Gastrocnemius medialis (tissue), 4 donors: ENCODE results near the gene NTNG2. TPM values are rescaled to one million over a fixed set of nuclear protein-coding genes. Genes with fewer than 3 reads are reported as not detected.

ENCODE experiments used
- ATAC-seq, 2 donors: fragments of 150-250 bp; one replicate each; pipeline ENCODE4 v1.9.1; 2016
- DNase-seq, 2 donors: peaks; one replicate each; pipeline ENCODE4 v3.0.0-alpha.2; 2019
- H3K27ac ChIP-seq, 4 donors: fragments of 200-600 bp; sonication (generic); 1 replicate in 1 of 4; 2 replicates in 3 of 4; pipeline ENCODE4 v1.5.1; 2016 to 2018; ENCODE audit warnings: mild to moderate bottlenecking in 2 of 4, moderate library complexity in 1 of 4
- H3K27me3 ChIP-seq, 3 donors: fragments of 200-600 bp; sonication (generic) in 2 of 3; 1 replicate in 1 of 3; 2 replicates in 2 of 3; pipeline versions ENCODE4 v1.5.1 to v1.6.0; 2016 to 2019; ENCODE audit warnings: mild to moderate bottlenecking in 1 of 3, moderate library complexity in 1 of 3
- H3K36me3 ChIP-seq, 2 donors: fragments of 200-600 bp; sonication (generic) in 1 of 2; one replicate each; pipeline ENCODE4 v1.5.1; 2017 to 2018
- H3K4me1 ChIP-seq, 2 donors: fragments of 200-600 bp; sonication (generic) in 1 of 2; one replicate each; pipeline ENCODE4 v1.5.1; 2016 to 2017; ENCODE audit warnings: mild to moderate bottlenecking in 2 of 2
- H3K4me3 ChIP-seq, 4 donors: fragments of 200-600 bp; sonication (generic) in 3 of 4; 1 replicate in 1 of 4; 2 replicates in 3 of 4; pipeline ENCODE4 v1.5.1; 2016 to 2019; ENCODE audit warnings: mild to moderate bottlenecking in 2 of 4
- H3K9me3 ChIP-seq, 3 donors: fragments of 200-600 bp; sonication (generic) in 2 of 3; 1 replicate in 1 of 3; 2 replicates in 2 of 3; pipeline ENCODE4 v1.5.1; 2016 to 2019
- POLR2A ChIP-seq, 2 donors: fragments of 450-650 bp; IDR thresholded peaks; one replicate each; pipeline ENCODE4 v1.6.1; 2017; ENCODE audit warnings: antibody characterized with exemption in 2 of 2, mild to moderate bottlenecking in 2 of 2, moderate library complexity in 2 of 2
- in situ Hi-C, 4 donors: fragments of 200-750 bp; cut with MboI; loops; one replicate each; pipeline versions ENCODE4 v1.15.0 to v1.8.0; 2017; ENCODE audit warnings: low sequenced_read_pairs in 4 of 4
- intact Hi-C: fragments of 100-400 bp; cut with DNase I; formaldehyde crosslinking; loops from one replicate; pipeline ENCODE4 v1.15.1; 2023; ENCODE audit warnings: low total_unique reads
- total RNA-seq, 4 donors: library from RNA; depleted of rRNA; stranded (reverse); fragments of >200 nt; gene quantifications; one replicate each; pipeline versions ENCODE4 v1.1.0 to v1.2.3, GENCODE V29; 2016
- TF ChIP-seq, protein P1 (sequence below), 5 experiments: fragments of 450-650 bp in 3 of 5; fragments of 200-600 bp in 2 of 5; sonication (generic) in 2 of 5; IDR thresholded peaks in 4 of 5; conservative IDR thresholded peaks in 1 of 5; 1 replicate in 4 of 5; 2 replicates in 1 of 5; pipeline ENCODE4 v1.5.1; 2016 to 2019; ENCODE audit warnings: antibody characterized with exemption in 5 of 5, mild to moderate bottlenecking in 3 of 5, moderate library complexity in 3 of 5

Gene NTNG2
- total RNA-seq, 4 donors from 2014 or later = 0.15 to 0.61 (median 0.19) TPM

DNA sequence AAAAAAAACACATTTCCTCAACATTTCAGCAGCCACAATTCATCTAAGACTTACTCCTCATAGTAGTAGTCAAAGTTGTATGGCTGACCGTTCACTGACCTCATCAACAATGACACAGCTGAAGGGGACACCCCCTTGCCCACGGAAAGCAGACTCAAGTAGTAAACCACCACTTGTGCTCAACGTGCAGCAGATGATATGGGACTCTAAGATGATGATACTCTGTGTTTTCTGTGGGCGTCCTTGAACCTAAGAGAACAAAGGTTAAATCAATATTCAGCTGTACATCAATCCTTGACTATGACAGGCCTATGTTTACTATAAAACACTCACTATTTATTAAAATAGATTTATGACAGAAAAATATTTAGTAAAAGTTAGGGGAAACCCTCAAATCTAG lies 121.3 kb downstream of the NTNG2 start:
- Histone ChIP-seq H3K27ac (no peak overlapping the region), H3K4me3 (no peak overlapping the region), H3K36me3 (peaks cover 0 to 95% of the 10 kb centered on the region in 2 donors), H3K4me1 (peaks cover 0 to 1% of the 10 kb centered on the region in 2 donors), H3K9me3 (no peaks in the 10 kb centered on the region), H3K27me3 (no peaks in the 10 kb centered on the region)
- TF ChIP-seq POLR2A (IDR thresholded peaks at IDR 0.05) = no peak
- TF ChIP-seq, protein P1, sequence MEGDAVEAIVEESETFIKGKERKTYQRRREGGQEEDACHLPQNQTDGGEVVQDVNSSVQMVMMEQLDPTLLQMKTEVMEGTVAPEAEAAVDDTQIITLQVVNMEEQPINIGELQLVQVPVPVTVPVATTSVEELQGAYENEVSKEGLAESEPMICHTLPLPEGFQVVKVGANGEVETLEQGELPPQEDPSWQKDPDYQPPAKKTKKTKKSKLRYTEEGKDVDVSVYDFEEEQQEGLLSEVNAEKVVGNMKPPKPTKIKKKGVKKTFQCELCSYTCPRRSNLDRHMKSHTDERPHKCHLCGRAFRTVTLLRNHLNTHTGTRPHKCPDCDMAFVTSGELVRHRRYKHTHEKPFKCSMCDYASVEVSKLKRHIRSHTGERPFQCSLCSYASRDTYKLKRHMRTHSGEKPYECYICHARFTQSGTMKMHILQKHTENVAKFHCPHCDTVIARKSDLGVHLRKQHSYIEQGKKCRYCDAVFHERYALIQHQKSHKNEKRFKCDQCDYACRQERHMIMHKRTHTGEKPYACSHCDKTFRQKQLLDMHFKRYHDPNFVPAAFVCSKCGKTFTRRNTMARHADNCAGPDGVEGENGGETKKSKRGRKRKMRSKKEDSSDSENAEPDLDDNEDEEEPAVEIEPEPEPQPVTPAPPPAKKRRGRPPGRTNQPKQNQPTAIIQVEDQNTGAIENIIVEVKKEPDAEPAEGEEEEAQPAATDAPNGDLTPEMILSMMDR (IDR thresholded peaks at IDR 0.05 in 4 of 5, conservative IDR thresholded peaks at IDR 0.05 in 1 of 5) = no peak
- DNase-seq (no peak), ATAC-seq (no peak)
- intact Hi-C loops = no loop called here
- in situ Hi-C loops = loop anchor here in 1 of 4 donors (25.0 kb wide), 1 partner anchor 1146 kb away; the partner anchor contains the start of gene NUP214

DNA sequence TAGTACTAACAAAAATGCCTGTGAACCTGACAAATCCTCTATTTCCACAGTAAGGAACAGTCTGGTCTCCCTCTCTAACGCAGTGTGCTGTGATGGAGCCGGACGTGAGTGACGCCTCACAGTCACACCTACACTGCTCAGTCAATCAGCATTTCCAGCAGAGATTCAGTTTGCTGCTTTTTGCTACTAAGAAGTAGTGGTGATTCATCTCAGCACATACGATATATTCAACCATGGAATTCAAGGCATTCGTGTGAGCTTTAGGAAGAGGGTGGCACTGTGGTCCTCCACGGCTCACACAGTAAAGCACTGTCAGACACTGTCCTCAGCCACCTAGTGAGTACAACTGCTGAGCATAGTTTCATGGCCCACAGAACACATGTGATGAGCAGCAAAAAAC lies 122.0 kb downstream of the NTNG2 start:
- Histone ChIP-seq H3K27ac (no peak overlapping the region), H3K4me1 (peaks cover 7 to 8% of the 10 kb centered on the region in 2 donors), H3K9me3 (no peaks in the 10 kb centered on the region), H3K36me3 (peaks cover 0 to 88% of the 10 kb centered on the region in 2 donors), H3K27me3 (no peaks in the 10 kb centered on the region), H3K4me3 (no peak overlapping the region)
- intact Hi-C loops (no loop called here), in situ Hi-C loops (loop anchor here in 1 of 4 donors (25.0 kb wide), 1 partner anchor 1147 kb away; the partner anchor contains the start of gene NUP214)
- TF ChIP-seq, protein P1 (IDR thresholded peaks at IDR 0.05 in 4 of 5, conservative IDR thresholded peaks at IDR 0.05 in 1 of 5) = no peak
- no peak for TF ChIP-seq POLR2A (IDR thresholded peaks at IDR 0.05)
- DNase-seq = no peak
- no peak for ATAC-seq

DNA sequence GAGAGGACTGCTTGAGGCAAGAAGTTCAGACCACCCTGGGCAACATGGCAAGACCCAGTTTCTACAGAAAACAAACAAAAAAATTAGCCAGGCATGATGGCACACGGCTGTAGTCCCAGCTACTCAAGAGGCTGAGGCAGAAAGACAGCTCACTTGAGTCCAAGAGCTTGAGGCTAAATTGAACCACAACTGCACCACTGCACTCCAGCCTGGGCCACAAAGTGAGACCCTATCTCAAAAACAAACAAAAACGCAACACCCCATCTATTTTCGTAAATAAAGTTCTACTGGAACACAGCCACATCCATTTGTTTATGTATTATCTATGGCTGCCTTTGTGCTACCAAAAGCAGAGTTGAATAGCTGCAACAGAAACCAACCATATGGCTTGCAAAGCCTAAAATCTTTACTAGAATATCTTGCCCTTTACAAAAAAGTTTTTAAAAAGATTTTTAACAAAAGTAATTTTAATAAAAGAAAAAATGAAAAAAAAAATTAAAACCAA lies 125.5 kb downstream of the NTNG2 start:
- TF ChIP-seq POLR2A (IDR thresholded peaks at IDR 0.05) = no peak
- TF ChIP-seq, protein P1 (IDR thresholded peaks at IDR 0.05 in 4 of 5, conservative IDR thresholded peaks at IDR 0.05 in 1 of 5) = no peak

DNA sequence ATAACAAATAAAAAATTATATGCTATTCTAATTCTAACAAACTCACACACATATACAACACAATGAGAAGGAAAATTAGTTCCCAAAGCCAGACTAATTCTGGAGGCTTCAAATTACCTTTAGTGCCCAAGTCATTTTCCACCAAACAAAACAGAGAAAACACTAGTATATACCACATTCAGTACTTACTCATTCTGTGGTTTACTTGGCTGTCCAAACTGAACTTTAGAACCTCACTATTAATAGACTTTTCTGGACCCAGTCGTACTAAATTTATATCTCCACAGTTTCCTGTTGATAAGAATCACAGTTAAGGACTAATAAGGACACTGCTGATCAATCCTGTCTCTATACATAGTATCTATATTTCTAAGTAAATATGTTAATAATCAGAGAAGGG lies 126.5 kb downstream of the NTNG2 start:
- H3K36me3 ChIP-seq = peaks cover 0 to 45% of the 10 kb centered on the region in 2 donors
- TF ChIP-seq, protein P1 (IDR thresholded peaks at IDR 0.05 in 4 of 5, conservative IDR thresholded peaks at IDR 0.05 in 1 of 5) = no peak
- TF ChIP-seq POLR2A (IDR thresholded peaks at IDR 0.05) = no peak
- H3K27me3 ChIP-seq = no peaks in the 10 kb centered on the region
- in situ Hi-C loops (loop anchor here in 1 of 4 donors (25.0 kb wide), 1 partner anchor 1151 kb away; the partner anchor contains the start of gene NUP214), intact Hi-C loops (no loop called here)
- no peak for DNase-seq
- no peak overlapping the region for H3K4me3 ChIP-seq
- peaks cover 10 to 11% of the 10 kb centered on the region in 2 donors for H3K4me1 ChIP-seq
- peak overlapping the region in 3 of 4 donors; percentile 26 to 72 (median 39) for H3K27ac ChIP-seq
- no peaks in the 10 kb centered on the region for H3K9me3 ChIP-seq
- ATAC-seq = peak in 1 of 2 donors; percentile 65

More for the DNA sequence above, 125.5 kb downstream of the NTNG2 start:
- in situ Hi-C loops = loop anchor here in 1 of 4 donors (25.0 kb wide), 1 partner anchor 1150 kb away; the partner anchor contains the start of gene NUP214
- Histone ChIP-seq H3K9me3 (no peaks in the 10 kb centered on the region), H3K27ac (no peak overlapping the region), H3K27me3 (no peaks in the 10 kb centered on the region), H3K4me1 (peaks cover 10 to 11% of the 10 kb centered on the region in 2 donors), H3K36me3 (peaks cover 0 to 56% of the 10 kb centered on the region in 2 donors), H3K4me3 (no peak overlapping the region)
- ATAC-seq (no peak), DNase-seq (no peak)
- intact Hi-C loops = no loop called here
